HepG2 (cell line): ENCODE measurements around the gene CEBPZOS. TPM values are rescaled to one million over a fixed set of nuclear protein-coding genes. Genes with fewer than 3 reads are reported as not detected.

Experiments used
- AKAP8 ChIP-seq: sonication (generic); formaldehyde crosslinking; IDR thresholded peaks from 2 replicates; pipeline ENCODE4 v1.5.1; 2020; ENCODE audit warnings: mild to moderate bottlenecking, missing genetic modification reagents
- ASH2L ChIP-seq: fragments of 300-600, 200-600 bp; sonication (generic); IDR thresholded peaks from 2 replicates; pipeline ENCODE4 v1.7.0; 2017; ENCODE audit warnings: low read depth, mild to moderate bottlenecking, moderate library complexity, mixed read lengths, low read length; ENCODE audit not compliant: insufficient read length
- ATRX ChIP-seq: sonication (generic); formaldehyde crosslinking; IDR thresholded peaks from 2 replicates; pipeline ENCODE4 v1.4.0; 2020; ENCODE audit warnings: missing genetic modification reagents, borderline replicate concordance
- CTCF ChIP-seq: sonication (generic); formaldehyde crosslinking; IDR thresholded peaks from 2 replicates; pipeline ENCODE4 v1.5.0; 2020; ENCODE audit warnings: mild to moderate bottlenecking, missing genetic modification reagents, moderate library complexity
- ELK4 ChIP-seq: sonication (generic); formaldehyde crosslinking; IDR thresholded peaks from 2 replicates; pipeline ENCODE4 v1.9.0; 2021; ENCODE audit warnings: missing genetic modification reagents, borderline replicate concordance
- ETV5 ChIP-seq: IDR thresholded peaks from 2 replicates; pipeline ENCODE4 v1.6.1; 2018; ENCODE audit warnings: missing biosample characterization, missing genetic modification reagents, inconsistent platforms, borderline replicate concordance
- JUNB ChIP-seq: sonication (generic); formaldehyde crosslinking; IDR thresholded peaks from 2 replicates; pipeline ENCODE4 v1.8.0; 2022; ENCODE audit warnings: missing genetic modification reagents, mild to moderate bottlenecking, borderline replicate concordance
- NFAT5 ChIP-seq: sonication (generic); formaldehyde crosslinking; IDR thresholded peaks from 2 replicates; pipeline ENCODE4 v1.4.0; 2020; ENCODE audit warnings: missing genetic modification reagents
- NFIC ChIP-seq: IDR thresholded peaks from 2 replicates; pipeline ENCODE4 v1.6.1; 2012; ENCODE audit warnings: mild to moderate bottlenecking, low read length, inconsistent platforms
- PHF5A ChIP-seq: IDR thresholded peaks from one replicate; pipeline ENCODE4 v1.6.1; 2018; ENCODE audit warnings: low read depth, missing genetic modification reagents; ENCODE audit not compliant: unreplicated experiment
- REL ChIP-seq: sonication (generic); formaldehyde crosslinking; conservative IDR thresholded peaks from 2 replicates; pipeline ENCODE4 v1.8.0; 2022; ENCODE audit warnings: mild to moderate bottlenecking, missing genetic modification reagents, moderate library complexity
- RORA ChIP-seq: sonication (generic); formaldehyde crosslinking; IDR thresholded peaks from 2 replicates; pipeline ENCODE4 v1.5.0; 2020; ENCODE audit warnings: mild to moderate bottlenecking, missing genetic modification reagents, moderate library complexity
- SIX4 ChIP-seq: sonication (generic); formaldehyde crosslinking; IDR thresholded peaks from 2 replicates; pipeline ENCODE4 v1.4.0; 2020; ENCODE audit warnings: missing genetic modification reagents
- SP1 ChIP-seq, 2 experiments: fragments of 450-650 bp in 1 of 2; sonication (generic) in 1 of 2; formaldehyde crosslinking in 1 of 2; IDR thresholded peaks; 2 replicates each; pipeline versions ENCODE4 v1.4.0 to v1.6.1; 2016 to 2020; ENCODE audit warnings: missing genetic modification reagents in 1 of 2
- SUZ12 ChIP-seq: fragments of 150-350 bp; IDR thresholded peaks from 2 replicates; pipeline ENCODE4 v1.6.1; 2014; ENCODE audit warnings: low read depth, low read length
- SYNCRIP ChIP-seq: fragments of 200-400 bp; formaldehyde crosslinking; IDR thresholded peaks from 2 replicates; pipeline ENCODE4 v1.6.1; 2018; ENCODE audit warnings: mild to moderate bottlenecking, low read depth, low read length; ENCODE audit not compliant: insufficient read depth
- TCF7L2 ChIP-seq: IDR thresholded peaks from 2 replicates; pipeline ENCODE4 v1.6.1; 2011; ENCODE audit warnings: mild to moderate bottlenecking, low read depth, low read length, moderate library complexity
- TOPORS ChIP-seq: sonication (generic); formaldehyde crosslinking; IDR thresholded peaks from 2 replicates; pipeline ENCODE4 v1.8.0; 2023; ENCODE audit warnings: mild to moderate bottlenecking, missing genetic modification reagents
- ZNF414 ChIP-seq: sonication (generic); formaldehyde crosslinking; IDR thresholded peaks from 2 replicates; pipeline ENCODE4 v1.5.0; 2020; ENCODE audit warnings: missing genetic modification reagents
- ZNF614 ChIP-seq: IDR thresholded peaks from 2 replicates; pipeline ENCODE4 v1.6.1; 2018; ENCODE audit warnings: missing biosample characterization, missing genetic modification reagents, inconsistent platforms, borderline replicate concordance
- ZNF644 ChIP-seq: IDR thresholded peaks from 2 replicates; pipeline ENCODE4 v1.6.1; 2016; ENCODE audit warnings: low read depth
- ZNF841 ChIP-seq: sonication (generic); formaldehyde crosslinking; IDR thresholded peaks from 2 replicates; pipeline ENCODE4 v1.8.1; 2023; ENCODE audit warnings: missing genetic modification reagents, borderline replicate concordance
- ZSCAN29 ChIP-seq: sonication (generic); formaldehyde crosslinking; conservative IDR thresholded peaks from 2 replicates; pipeline ENCODE4 v1.4.0; 2020; ENCODE audit warnings: mild to moderate bottlenecking, missing genetic modification reagents
- polyA plus RNA-seq, 8 experiments: library from polyadenylated mRNA; depleted of rRNA in 3 of 8; stranded (reverse) in 7 of 8; unstranded in 1 of 8; fragments of >200 nt; fragmentation: Illumina TruSeq in 4 of 8; extraction: Trizol in 4 of 8; gene quantifications; 2 replicates each; pipeline versions ENCODE4 v1.2.1 to v1.2.3, GENCODE V29; 2011 to 2016; ENCODE audit warnings: low read depth in 4 of 8, missing spikeins in 1 of 8, mixed read lengths in 1 of 8; ENCODE audit not compliant: insufficient read depth in 1 of 8
- total RNA-seq, 5 experiments: library from RNA; depleted of rRNA; stranded (reverse); fragments of >200 nt; fragmentation: Illumina TruSeq; extraction: Trizol; gene quantifications; 2 replicates each; pipeline ENCODE4 v1.2.3, GENCODE V29; 2016; ENCODE audit warnings: low read depth in 1 of 5

CEBPZOS gene
- total and polyA plus RNA-seq, 2 of the 13 experiments (the other 11 are each of a cell fraction or from before 2014, with no cell fraction given), result 18.6 to 44.7 TPM

GRCh38 chr2:37230581-37230980 is 34.3 kb downstream of the CEBPZOS start (continued):
- TF ChIP-seq TCF7L2, result no peak
- 0 out of 2 replicates have a peak, but pooled peaks have one; percentile 12 for TF ChIP-seq ETV5
- no peak for TF ChIP-seq REL (CRISPR knock-in tag)
- no peak for TF ChIP-seq ATRX (CRISPR knock-in tag)
- TF ChIP-seq JUNB, result no peak
- peak; percentile 17; the same call in 1 of the 2 replicates for TF ChIP-seq SIX4 (CRISPR knock-in tag)
- no peak for TF ChIP-seq ZSCAN29 (CRISPR knock-in tag)
- TF ChIP-seq AKAP8, result no peak; the same call in 1 of the 2 replicates
- TF ChIP-seq ZNF414 (CRISPR knock-in tag), result no peak
- TF ChIP-seq ZNF644 (CRISPR knock-in tag), result 0 out of 2 replicates have a peak, but pooled peaks have one; percentile 23
- TF ChIP-seq NFAT5 (CRISPR knock-in tag), result no peak
- TF ChIP-seq SUZ12, result no peak
- no peak for TF ChIP-seq CTCF (CRISPR knock-in tag)
- no peak for TF ChIP-seq ASH2L
- no peak for TF ChIP-seq RORA
- no peak for TF ChIP-seq ZNF841 (CRISPR knock-in tag)
- no peak for TF ChIP-seq NFIC
- no peak for TF ChIP-seq SYNCRIP
- TF ChIP-seq ZNF614 (CRISPR knock-in tag), result peak; percentile 28; the same call in 1 of the 2 replicates
- no peak for TF ChIP-seq TOPORS
- TF ChIP-seq SP1 (IDR thresholded peaks at IDR 0.05), result no peak
- TF ChIP-seq SP1 (CRISPR knock-in tag; IDR thresholded peaks at IDR 0.05), result no peak
- no peak for TF ChIP-seq PHF5A
- TF ChIP-seq ELK4, result no peak
